D341Med (cell line): ENCODE results near the gene UBE2L6.
"Not testable (repeated sequence)": the region's sequence is repeated elsewhere in the genome, so short reads cannot be mapped to it uniquely, and the experiment has no call there.

Experiments
- DNase-seq: peaks from one replicate; pipeline ENCODE4 v3.0.0; 2012; ENCODE audit warnings: low spot score

The UBE2L6 gene

DNA sequence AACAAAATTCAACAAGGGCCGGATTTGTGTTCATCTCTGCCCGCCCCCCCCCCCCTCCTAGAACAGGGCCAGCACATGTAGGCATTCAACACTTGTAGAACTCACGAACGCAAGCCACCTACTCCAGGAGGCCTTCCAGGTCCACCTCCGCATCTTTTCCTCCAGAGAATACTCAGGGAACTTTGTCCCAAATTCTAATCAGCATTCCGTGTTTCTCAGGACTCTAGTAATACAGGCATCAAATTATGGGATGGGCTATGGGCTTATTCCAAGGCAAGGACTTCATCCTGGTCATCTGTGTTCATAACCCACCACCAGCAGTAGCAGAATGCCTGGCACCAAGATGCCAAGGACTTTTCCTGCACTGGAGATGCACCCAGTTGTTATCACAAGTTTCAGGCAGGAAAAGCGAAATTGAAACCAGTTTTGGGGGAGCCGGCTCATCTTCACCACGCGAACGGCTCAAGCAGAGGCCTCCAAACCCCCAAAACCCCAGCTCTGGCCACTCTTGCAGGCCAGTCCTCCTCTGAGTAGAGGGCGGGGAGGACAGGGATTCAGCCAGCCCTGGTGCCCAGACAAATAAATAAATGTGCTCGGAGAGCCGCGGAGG, 462 bp downstream of the UBE2L6 start:
- DNase-seq, result no peak

DNA sequence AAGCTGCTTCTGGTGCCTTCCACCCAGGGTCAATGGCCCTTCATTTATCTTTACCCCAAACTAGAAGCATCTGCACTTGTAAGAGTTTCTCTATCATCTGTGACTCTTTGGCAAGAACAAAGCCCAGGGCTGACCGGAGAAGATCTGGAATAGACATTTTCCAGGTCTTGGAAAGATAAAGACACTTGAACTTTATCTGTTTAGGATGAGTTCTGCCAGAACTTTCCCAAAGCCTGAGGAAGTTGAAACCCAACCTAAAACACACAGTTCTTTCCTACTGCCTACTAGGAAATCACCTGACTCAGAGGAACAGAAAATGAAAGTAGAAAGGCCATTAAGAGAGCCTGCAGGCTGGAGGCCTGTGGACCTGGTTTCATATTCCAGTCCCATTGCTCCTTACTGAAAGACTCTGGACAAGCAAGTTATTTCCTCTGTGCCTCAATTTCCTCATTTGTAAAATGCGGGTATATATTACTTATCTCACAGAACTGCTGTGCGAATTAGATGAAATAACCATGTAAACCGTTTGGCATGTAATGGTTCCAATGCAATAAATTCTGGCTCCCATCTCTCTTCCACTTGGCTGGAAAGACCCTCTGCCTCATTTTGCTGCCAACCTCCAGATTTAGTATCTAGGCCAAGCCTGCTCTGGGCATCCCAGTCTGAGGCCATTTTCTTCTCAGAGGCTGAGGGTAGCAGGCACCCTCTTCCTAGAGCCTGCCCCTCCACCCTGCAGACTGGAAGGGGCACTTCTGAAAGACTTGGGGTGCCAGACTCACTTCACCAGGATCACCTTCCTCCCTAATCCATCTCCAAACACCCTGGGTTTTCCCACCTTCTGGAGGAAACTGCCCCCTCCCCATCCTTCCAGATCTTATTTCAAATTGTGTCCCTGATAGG, 1.2 kb downstream of the UBE2L6 start:
- no peak for DNase-seq

DNA sequence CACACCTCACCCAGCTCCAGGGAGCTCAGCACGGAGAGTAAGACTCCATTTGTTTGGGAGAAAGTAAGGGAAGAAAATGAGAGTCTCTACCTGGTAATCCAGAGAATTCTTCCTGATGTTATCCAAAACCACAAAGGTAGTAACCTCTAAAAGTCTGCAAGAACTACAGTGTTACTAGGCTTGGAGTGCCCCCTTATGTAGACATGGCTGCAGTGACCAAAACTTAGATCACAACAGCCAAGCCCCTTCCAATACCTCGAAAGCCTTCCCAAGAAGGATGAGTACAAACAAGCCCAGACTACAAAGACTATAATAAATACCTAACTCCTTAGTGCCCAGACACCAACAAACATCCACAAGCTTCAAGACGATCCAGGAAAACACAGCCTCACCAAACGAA, 4.9 kb downstream of the UBE2L6 start:
- no peak for DNase-seq

DNA sequence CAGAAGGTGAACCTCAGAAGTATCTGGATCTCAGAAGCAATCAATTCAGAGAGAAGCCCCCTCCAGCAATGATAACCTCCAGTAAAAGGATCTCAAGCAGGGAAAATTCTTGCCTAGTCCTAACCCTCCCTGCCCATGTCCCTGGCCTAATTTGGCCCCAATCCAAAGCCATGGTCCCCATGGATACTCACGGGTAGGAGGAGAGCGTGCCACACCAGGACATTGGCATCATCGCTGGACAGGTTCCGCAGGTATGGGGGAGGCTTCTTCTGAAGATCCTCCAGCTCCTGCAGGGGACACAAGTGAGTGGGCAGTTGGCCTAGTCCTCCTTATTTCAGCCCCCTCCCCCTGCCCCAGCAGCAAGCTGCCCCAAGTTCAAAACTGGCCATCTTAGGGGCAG, 7.3 kb downstream of the UBE2L6 start:
- no peak for DNase-seq

DNA sequence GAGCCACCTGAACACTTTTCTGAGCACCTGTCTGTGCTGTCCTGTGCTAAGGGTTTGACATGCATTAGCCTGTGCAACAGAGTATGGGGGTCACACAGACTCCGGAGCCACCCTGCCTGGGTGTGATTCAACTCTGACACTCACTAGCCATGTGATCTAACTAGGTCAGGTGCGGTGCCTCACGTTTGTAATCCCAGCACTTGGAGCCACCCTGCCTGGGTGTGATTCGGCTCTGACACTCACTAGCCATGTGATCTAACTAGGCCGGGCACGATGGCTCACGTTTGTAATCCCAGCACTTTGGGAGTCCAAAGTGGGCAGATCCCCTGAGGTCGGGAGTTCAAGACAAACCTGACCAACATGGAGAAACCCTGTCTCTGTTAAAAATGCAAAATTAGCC, 11.4 kb downstream of the UBE2L6 start:
- DNase-seq, result no peak

DNA sequence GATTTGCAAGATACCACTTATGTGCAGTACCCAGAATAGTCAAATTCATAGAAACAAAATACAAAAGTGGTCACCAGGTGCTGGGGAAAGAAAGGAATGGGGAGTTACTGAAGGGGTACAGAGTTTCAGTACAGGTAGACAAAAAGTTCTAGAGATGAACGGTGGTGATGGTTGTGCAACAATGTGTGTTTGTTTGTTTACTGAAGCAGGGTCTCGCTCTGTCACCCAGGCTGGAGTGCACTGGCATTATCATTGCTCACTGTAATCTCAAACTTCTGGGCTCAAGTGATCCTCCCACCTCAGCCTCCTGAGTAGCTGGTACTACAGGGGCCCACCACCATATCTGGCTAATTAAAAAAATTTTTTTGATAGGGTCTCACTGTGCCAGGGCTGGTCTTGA, 12.1 kb downstream of the UBE2L6 start:
- no peak for DNase-seq

DNA sequence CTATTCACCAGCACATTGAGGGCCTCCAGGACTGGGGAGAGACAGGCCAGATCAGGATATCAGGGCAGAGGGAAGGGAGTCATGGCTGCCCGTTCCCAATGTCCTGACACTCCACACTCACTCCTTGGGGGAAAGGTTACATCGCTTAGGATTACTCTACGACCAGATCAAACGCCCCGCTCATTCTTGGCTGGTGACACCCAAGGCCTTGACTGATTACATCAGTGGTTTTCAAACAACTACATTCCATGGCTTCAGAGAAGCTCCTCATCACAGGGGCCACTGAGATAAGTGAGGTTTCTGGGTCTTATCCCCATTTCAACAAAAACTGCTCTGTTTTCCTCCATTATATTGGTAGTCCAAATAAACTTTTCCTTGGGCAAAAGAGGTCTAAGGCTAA, 15.0 kb downstream of the UBE2L6 start:
- no peak for DNase-seq

DNA sequence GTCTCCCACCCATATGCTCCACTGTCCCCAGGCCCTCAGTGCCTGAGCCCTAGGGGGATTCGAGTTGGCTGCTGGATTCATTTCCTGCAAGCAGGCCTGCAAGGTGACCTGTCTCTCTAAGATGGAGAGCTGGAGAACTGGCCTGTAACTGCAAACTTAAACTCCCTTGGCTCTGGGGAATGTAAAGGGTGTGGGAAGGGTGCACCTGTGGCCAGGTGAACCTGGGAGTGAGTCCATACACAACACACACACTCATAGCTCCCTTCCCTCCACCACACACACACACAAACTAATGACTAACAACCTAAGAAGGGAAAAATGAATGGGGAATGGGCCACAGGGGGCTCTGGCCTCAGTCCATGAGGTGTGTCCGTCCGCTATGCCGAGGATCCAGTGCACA, 15.5 kb downstream of the UBE2L6 start:
- DNase-seq, result no peak

DNA sequence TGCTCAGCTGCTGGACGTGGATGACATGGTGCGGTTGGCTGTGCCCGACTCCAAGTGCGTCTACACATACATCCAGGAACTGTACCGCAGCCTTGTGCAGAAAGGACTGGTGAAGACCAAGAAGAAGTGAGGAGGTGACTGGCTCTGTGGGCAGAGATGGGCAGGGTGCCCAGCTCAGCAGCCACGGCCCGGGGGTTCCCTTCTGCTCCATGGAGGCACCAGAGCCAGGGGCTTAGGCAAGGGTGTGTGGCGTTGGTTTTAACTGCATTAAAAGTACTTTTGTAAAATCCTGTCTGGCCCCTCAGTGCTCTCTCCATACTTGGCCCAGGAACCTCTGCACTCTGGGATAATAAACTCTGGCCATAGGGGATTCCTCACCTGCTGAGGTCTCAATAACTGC, 17.5 kb downstream of the UBE2L6 start:
- no peak for DNase-seq

DNA sequence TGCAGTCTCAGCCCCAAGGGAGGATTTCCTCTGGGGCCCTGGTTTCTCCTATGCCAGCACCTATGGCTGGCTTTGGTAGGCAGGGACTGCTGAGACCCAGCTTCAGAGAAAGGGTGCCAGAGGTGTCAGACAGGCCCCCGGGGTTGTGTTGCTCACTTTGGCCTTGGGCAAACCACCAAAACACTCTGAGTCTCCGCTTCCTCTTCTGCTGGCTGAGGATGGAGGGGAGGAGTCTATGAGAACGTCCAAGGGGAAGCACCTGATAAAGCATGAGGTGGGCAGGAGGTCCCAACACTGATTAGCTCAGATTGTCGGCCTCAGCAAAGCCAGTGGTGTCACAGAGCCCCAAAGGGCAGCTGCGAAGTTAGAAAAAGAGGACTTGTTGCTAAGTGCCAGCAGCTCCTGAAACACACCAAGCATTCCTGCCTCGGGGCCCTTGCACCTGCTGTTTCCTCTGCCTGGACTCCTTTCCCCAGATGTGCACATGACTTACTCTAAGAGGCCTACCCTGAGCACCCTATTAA, 19.6 kb downstream of the UBE2L6 start:
- no peak for DNase-seq

DNA sequence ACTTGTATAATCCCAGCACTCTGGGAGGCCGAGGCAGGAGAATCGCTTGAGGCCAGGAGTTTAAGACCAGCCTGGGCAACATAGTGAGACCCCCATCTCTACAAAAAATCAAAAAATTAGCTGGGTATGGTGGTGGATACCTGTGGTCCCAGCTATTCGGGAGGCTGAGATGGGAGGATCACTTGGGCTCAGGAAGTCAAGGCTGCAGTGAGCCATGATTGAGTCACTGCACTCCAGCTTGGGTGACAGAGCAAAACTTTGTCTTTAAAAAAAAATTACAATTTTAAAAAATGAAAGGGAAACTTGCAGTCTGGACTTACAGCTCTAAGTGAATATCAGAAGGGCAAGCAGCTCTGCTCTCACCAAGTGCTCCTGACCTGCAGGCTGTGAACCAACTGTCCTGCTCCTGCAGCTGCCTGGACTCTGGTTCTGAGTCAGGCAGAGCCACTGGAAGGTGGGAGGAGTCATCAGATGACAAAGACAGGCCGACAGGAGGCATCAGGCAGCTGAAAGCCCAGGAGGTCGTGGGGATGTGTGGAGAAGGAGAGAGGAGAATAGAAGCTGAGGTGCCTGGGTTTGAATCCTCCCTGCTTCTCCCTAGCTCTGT, 20.5 kb downstream of the UBE2L6 start:
- peak; percentile 48 for DNase-seq

DNA sequence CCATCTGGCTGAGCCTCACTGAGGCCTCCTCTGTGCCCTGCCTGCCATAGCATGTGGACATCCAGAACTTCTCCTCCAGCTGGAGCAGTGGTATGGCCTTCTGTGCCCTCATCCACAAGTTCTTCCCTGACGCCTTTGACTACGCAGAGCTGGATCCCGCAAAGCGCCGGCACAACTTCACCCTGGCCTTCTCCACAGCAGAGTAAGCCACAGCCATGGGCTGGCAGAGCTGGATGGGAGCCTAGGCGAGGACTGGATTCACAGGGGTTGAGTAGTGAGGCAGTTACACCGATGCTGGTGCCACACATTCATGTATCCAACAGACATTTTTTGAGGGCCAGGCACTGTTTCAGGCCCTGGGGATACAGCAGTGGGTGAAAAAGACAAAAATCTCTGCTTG, 21.0 kb downstream of the UBE2L6 start:
- no peak for DNase-seq

DNA sequence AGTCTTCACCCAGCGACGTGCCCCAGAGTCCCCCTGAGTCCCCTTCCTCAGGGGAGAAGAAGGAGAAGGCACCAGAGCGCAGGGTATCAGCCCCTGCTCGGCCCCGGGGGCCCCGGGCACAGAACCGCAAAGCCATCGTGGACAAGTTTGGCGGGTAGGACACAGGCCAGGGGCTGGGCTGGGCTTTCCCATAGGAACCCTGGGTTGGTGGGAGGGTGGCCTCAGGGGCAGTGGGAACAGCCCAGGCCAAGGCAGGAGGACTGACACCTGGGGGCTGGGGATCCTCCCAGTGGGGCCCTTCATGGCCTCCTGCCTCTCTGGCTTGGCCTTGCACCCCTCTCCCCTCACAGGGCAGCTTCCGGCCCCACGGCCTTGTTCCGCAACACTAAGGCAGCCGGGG, 21.6 kb downstream of the UBE2L6 start:
- DNase-seq, result no peak

DNA sequence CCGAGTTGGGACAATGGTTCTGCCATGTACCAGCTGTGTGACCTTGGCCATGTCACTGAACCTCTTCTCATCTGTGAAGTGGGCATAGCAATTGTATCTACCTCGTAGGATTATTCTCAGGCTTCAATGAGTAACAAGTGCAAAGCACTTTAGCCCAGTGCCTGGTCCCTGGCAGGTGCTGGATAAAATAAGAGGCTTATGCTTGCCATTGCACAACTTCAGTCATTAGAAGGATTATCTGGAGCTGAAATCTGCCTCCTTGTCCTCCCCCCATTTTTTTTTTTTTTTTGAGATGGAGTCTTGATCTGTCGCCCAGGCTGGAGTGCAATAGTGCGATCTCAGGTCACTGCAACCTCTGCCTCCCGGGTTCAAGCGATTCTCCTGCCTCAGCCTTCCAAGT, 22.9 kb downstream of the UBE2L6 start:
- DNase-seq, result peak; percentile 81

DNA sequence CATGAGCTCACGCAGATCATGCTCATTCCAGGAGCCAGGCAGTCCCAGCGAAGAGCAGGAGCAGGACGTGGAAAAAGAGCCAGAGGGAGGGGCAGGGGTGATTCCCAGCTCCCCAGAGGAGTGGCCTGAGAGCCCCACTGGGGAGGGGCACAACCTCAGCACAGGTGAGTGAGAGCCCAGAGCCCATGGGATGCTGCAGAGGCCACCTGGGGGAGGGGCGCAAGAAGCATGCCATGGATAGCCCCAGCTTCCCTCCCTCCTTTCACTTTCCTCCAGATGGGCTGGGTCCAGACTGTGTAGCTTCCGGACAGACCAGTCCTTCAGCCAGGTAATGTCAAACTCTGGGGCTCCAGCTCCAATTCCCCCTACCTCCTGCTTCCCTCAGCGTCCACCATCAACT, 23.9 kb downstream of the UBE2L6 start:
- no peak for DNase-seq

DNA sequence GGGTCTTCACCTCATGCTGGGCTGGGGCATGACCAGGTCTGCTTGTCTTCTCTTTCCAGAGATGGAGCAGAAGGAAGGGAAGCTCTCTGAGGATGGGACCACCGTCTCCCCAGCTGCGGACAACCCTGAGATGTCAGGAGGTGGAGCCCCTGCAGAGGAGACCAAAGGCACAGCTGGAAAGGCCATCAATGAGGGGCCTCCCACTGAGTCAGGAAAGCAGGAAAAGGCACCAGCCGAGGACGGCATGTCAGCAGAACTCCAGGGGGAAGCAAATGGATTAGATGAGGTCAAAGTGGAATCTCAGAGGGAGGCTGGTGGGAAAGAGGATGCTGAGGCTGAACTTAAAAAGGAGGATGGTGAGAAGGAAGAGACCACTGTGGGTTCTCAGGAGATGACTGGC, 24.9 kb downstream of the UBE2L6 start:
- no peak for DNase-seq

DNA sequence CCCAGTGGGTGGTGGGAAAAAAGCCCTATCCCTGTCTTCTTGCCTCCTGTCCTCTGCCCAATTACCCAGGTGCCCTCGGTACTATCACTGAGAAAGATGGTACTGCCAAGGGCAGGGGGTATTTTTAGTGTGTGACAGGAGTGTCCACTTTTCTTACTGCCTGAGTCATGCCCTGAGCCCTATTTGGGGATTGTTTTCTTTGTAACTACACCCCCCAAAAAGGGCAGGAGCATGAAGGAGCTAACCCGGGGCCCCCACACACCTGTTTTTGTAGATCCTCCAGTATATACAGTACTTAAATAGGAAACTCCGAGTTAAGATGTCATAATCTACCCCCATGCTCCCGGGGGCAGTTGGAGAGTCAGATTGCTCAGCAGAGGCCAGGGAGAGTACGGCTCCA, 26.3 kb downstream of the UBE2L6 start:
- DNase-seq, result no peak

DNA sequence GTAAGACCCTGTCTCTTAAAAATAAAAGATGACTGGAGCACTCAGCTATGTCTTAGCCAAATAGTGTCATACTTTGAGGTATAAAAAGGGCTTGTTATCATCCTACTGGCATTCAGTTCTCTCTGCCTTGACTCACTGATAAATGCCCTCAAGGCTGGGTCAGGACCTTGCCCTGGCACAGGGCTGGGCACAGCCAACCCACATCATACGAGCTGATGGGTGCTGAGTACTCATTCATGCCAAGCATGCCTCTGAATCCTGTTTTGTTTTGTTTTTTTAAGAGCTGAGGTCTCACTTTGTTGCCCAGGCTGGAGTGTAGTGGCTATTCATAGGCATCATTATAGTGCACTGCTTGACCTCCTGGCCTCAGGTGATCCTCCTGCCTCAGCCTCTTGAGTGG, 28.1 kb downstream of the UBE2L6 start:
- no peak for DNase-seq

DNA sequence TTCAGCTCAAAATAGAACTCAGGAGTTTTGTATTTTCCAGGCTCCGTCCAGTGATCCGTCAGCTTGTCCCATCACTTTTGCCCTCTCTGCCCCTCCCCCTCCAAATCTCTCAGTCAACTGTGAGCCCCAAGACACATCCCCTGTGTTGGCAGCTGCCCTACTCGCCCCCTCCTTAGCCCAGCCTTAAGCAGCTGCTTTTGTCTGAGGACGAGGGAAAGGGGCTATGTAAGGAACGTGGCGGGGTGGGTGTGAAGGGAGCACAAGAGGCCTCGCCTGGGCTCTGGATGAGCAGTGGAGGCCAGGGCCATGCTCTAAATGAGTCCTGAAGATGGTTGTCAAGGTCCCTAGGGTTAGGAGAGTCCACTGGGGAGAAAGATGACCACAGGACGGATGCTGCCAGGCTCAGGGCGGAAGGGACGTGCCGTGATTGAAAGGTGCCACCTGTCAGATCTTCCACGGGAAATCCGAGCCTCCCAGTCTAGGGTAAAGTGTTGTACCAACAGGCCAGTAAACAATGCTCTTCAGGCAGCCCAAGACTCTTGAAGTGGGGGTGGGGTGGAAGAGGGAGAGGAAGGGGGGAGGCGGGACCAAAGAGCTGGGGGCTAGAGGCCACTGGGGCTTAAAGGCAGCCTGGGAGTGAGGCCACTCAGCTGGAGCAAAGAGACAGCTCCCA, 30.4 kb downstream of the UBE2L6 start, which contains the start of gene SMTNL1:
TSS of gene SMTNL1 (plus strand) at position 649 of the 673 bp plus-strand sequence. CDS start 5,048 bp downstream, outside the sequence.
- no peak for DNase-seq

DNA sequence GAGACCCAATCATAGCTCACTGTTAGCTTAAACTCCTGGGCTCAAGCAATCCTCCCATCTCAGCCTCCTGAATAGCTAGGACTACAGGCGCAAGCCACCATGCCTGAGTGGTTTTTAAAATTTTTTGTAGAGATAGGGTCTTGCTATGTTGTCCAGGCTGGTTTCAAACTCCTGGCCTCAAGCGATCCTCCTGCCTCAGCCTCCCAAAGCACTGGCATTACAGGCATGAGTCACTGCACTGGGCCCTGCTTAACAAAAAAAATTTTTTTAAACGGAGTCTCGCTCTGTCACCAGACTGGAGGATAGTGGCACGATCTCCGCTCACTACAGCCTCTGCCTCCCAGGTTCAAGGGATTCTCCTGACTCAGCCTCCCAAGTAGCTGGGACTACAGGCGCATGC, 33.0 kb downstream of the UBE2L6 start:
- not testable (repeated sequence) for DNase-seq

DNA sequence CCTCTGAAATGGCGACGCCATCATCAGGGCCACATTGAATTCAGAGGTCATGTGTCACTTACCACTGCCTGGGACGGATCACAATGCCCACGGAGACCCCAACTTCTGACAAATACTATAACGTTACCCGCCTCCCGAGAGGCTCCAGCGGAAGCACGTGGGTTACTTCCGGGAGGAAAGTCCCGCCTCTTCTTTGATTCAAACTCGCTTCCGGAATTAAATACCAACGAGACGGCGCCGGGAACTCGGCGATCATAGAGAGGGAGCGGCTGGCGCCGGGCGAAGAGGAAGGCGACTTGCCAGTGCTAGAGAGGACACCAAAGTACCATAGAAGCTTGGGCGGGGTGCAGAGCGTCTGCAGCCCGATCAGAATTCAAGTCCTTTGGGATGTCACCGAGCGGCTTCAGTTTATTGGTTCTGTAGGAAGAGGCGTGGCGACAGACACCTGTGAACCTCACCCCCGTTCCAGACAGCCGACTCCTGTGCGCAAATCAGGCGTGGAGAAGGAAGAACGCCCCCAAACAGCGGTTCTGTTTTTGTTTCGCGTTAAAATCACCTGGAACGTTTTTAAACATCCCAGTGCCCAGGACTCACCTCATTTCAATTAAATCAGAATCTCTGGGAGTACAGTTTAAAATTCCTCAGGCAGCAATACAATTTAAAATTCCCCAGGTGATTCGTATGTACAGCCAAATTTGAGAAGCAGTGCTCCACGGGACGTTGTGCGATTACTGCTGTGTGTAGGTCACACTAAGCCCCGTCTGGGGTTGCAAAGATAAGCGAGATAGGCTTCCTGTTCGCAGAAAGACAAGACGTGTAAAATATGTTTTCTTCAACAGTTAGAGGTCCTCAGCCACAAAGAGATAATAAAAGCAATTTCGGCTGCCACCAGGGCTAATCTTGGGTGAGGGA, 36.6 kb downstream of the UBE2L6 start, which contains the start of gene TIMM10:
TSS of gene TIMM10 (minus strand) at position 159 of the 912 bp plus-strand sequence. CDS start 565 bp downstream, outside the sequence.
- DNase-seq, result peak; percentile 91
